AG09309 (cell line): ENCODE data around the gene OR5AR1.
"Not testable (repeated sequence)": the region's sequence is repeated elsewhere in the genome, so short reads cannot be mapped to it uniquely, and the experiment has no call there.

Experiments used
- DNase-seq: peaks from one replicate; pipeline ENCODE4 v3.0.0-alpha.2; 2010; ENCODE audit warnings: low read depth
- H3K4me3 ChIP-seq: 2 replicates; pipeline ENCODE4 v1.5.1; 2011; ENCODE audit warnings: mild to moderate bottlenecking, low read depth, low read length, moderate library complexity; ENCODE audit not compliant: control insufficient read depth
- CTCF ChIP-seq: IDR thresholded peaks from 2 replicates; pipeline ENCODE4 v1.5.1; 2011; ENCODE audit warnings: mild to moderate bottlenecking, low read depth, low read length, inconsistent platforms; ENCODE audit not compliant: insufficient read depth, control insufficient read depth; ENCODE audit errors: missing control alignments

The OR5AR1 gene

GRCh38 chr11:56659755-56660154 lies 3.7 kb upstream of the OR5AR1 start:
- no peak for TF ChIP-seq CTCF
- DNase-seq: no peak
- no peak overlapping the region for H3K4me3 ChIP-seq

GRCh38 chr11:56670984-56671383 lies 7.5 kb downstream of the OR5AR1 start:
- no peak for TF ChIP-seq CTCF

GRCh38 chr11:56688554-56689100 lies 25.1 kb downstream of the OR5AR1 start:
- H3K4me3 ChIP-seq: no peak overlapping the region
- TF ChIP-seq CTCF: no peak
- DNase-seq: no peak

More at GRCh38 chr11:56670984-56671383, 7.5 kb downstream of the OR5AR1 start:
- DNase-seq: no peak
- no peak overlapping the region for H3K4me3 ChIP-seq

GRCh38 chr11:56691179-56691578 lies 27.7 kb downstream of the OR5AR1 start:
- H3K4me3 ChIP-seq, DNase-seq: not testable (repeated sequence)

- DNase-seq: no peak
- TF ChIP-seq CTCF: no peak
- no peak overlapping the region for H3K4me3 ChIP-seq
Observed at GRCh38 chr11:56693428-56693827, 29.9 kb downstream of the OR5AR1 start.

GRCh38 chr11:56698795-56699194 lies 35.3 kb downstream of the OR5AR1 start, which contains the start of gene OR9G1:
Gene OR9G1 (plus strand): TSS chr11:56699095. CDS start chr11:56700388, 1,293 bp downstream.
- TF ChIP-seq CTCF: no peak
- DNase-seq: no peak

GRCh38 chr11:56700242-56700913 lies 36.9 kb downstream of the OR5AR1 start:
- no peak overlapping the region for H3K4me3 ChIP-seq
- DNase-seq: no peak
- TF ChIP-seq CTCF: no peak

More at GRCh38 chr11:56698795-56699194, 35.3 kb downstream of the OR5AR1 start, which contains the start of gene OR9G1:
- no peak within 1 kb of the TSS for H3K4me3 ChIP-seq
